GM04503 (cell line): Measurements from ENCODE around the gene AGPAT1.

Source experiments
- DNase-seq: peaks from one replicate; pipeline ENCODE4 v3.0.0-alpha.2; 2012; ENCODE audit warnings: low read depth

The AGPAT1 gene

GRCh38 chr6:32168807-32169591 lies 6.9 kb downstream of the AGPAT1 start:
- DNase-seq, result no peak

GRCh38 chr6:32168350-32168749 lies 7.5 kb downstream of the AGPAT1 start:
- no peak for DNase-seq

- DNase-seq, result no peak
Measured at GRCh38 chr6:32167761-32168262, 8.1 kb downstream of the AGPAT1 start.

- no peak for DNase-seq
Measured at GRCh38 chr6:32167154-32167760, 8.6 kb downstream of the AGPAT1 start.

- no peak for DNase-seq
Measured at GRCh38 chr6:32166411-32167061, 9.3 kb downstream of the AGPAT1 start.

GRCh38 chr6:32164295-32164694 lies 11.6 kb downstream of the AGPAT1 start, which contains the start of gene EGFL8:
Gene EGFL8 (plus strand): TSS chr6:32164595. CDS start chr6:32166166, 1,571 bp downstream.
- no peak for DNase-seq

- no peak for DNase-seq
Measured at GRCh38 chr6:32163559-32164258, 12.2 kb downstream of the AGPAT1 start.

- no peak for DNase-seq
Measured at GRCh38 chr6:32158052-32158451, 17.8 kb downstream of the AGPAT1 start.

- DNase-seq, result no peak
Measured at GRCh38 chr6:32156891-32157290, 19.0 kb downstream of the AGPAT1 start.

- no peak for DNase-seq
Measured at GRCh38 chr6:32154514-32155161, 21.2 kb downstream of the AGPAT1 start.

- peak; percentile 41 for DNase-seq
Measured at GRCh38 chr6:32153564-32154513, 22.0 kb downstream of the AGPAT1 start, which contains the start of gene PPT2. Gene PPT2 (plus strand): TSS chr6:32154141. CDS start chr6:32154595, 454 bp downstream.

GRCh38 chr6:32152769-32153563 lies 22.9 kb downstream of the AGPAT1 start:
- DNase-seq, result no peak

GRCh38 chr6:32151863-32152768 lies 23.8 kb downstream of the AGPAT1 start, which contains the start of gene PRRT1:
Gene PRRT1 (minus strand): TSS chr6:32151939. CDS start chr6:32151827, 112 bp downstream.
- DNase-seq, result no peak

- DNase-seq, result no peak
Measured at GRCh38 chr6:32151181-32151862, 24.6 kb downstream of the AGPAT1 start.

GRCh38 chr6:32149932-32150870 lies 25.7 kb downstream of the AGPAT1 start:
- DNase-seq, result no peak

- no peak for DNase-seq
Measured at GRCh38 chr6:32149092-32149755, 26.7 kb downstream of the AGPAT1 start.
